HepG2 (cell line): ENCODE data around the gene SRGAP3. TPM values are rescaled to one million over a fixed set of nuclear protein-coding genes. Genes with fewer than 3 reads are reported as not detected.

Experiments used
- ATAC-seq: fragments of 200-7000 bp; cut with Tn5 transposase; 3 replicates; pipeline ENCODE4 v1.9.1; 2020; ENCODE audit warnings: mild to moderate bottlenecking, moderate library complexity
- BruUV-seq: library from RNA; stranded (reverse); fragments of 400-500 nt; replicated peaks from 2 replicates; lab custom pipeline; 2021; lab: Mats Ljungman, UMichigan
- CTCF ChIA-PET: fragments of 300-600 bp; formaldehyde crosslinking; extraction: SDS; loops from one replicate; lab custom pipeline; 2021; ENCODE audit warnings: low total read pairs, inconsistent platforms, low intra/inter-chr PET ratio; lab: Yijun Ruan, JAX
- POLR2A ChIA-PET: fragments of 350-600 bp; sonication (Branson Sonifier 250); formaldehyde crosslinking; loops from one replicate; lab custom pipeline; 2020; ENCODE audit warnings: antibody characterized with exemption, inconsistent platforms; lab: Yijun Ruan, JAX
- DNase-seq: peaks from one replicate; pipeline ENCODE4 v3.0.0-alpha.2; 2015; ENCODE audit warnings: low spot score
- FAIRE-seq: peaks from 3 replicates; lab custom pipeline; 2011; peaks lifted over from hg19 to GRCh38; lab: Jason Lieb, UNC
- H2AFZ ChIP-seq: one replicate; pipeline ENCODE4 v1.6.1; 2011; ENCODE audit warnings: low read length, inconsistent platforms
- H3K27ac ChIP-seq: fragments of 300-600 bp; 3 replicates; pipeline ENCODE4 v1.8.0; 2011; ENCODE audit warnings: mixed run types, mild to moderate bottlenecking, mixed read lengths, low read length, inconsistent platforms; ENCODE audit not compliant: insufficient read depth; ENCODE audit errors: extremely low read length
- H3K27me3 ChIP-seq, 2 experiments: fragments of 200-600 bp in 1 of 2; 2 replicates in 1 of 2; 3 replicates in 1 of 2; pipeline versions ENCODE4 v1.6.0 to v1.8.0; 2011; ENCODE audit warnings: low read length in 2 of 2, mild to moderate bottlenecking in 2 of 2, moderate library complexity in 2 of 2, inconsistent platforms in 1 of 2; ENCODE audit not compliant: insufficient read depth in 2 of 2, control insufficient read depth in 1 of 2
- H3K36me3 ChIP-seq, 2 experiments: fragments of 200-600 bp in 1 of 2; replicated peaks in 1 of 2; 2 replicates in 1 of 2; 3 replicates in 1 of 2; pipeline versions ENCODE4 v1.5.1 to v1.8.0; 2011; ENCODE audit warnings: low read length in 2 of 2, inconsistent platforms in 1 of 2; ENCODE audit not compliant: insufficient read depth in 2 of 2, control insufficient read depth in 1 of 2
- H3K4me1 ChIP-seq: 2 replicates; pipeline ENCODE4 v1.5.1; 2012; ENCODE audit warnings: low read length, inconsistent platforms; ENCODE audit not compliant: insufficient read depth
- H3K4me2 ChIP-seq: 2 replicates; pipeline ENCODE4 v1.6.0; 2011; ENCODE audit warnings: low read depth, low read length, inconsistent platforms
- H3K4me3 ChIP-seq, 3 experiments: fragments of 200-600 bp in 1 of 3; sonication (generic), shearing (Covaris generic) in 1 of 3; replicated peaks in 1 of 3; 2 replicates each; pipeline ENCODE4 v1.5.1; 2011 to 2016; ENCODE audit warnings: low read length in 3 of 3, inconsistent platforms in 2 of 3, low read depth in 2 of 3, mild to moderate bottlenecking in 2 of 3, control low read depth in 1 of 3, mixed read lengths in 1 of 3; ENCODE audit not compliant: insufficient read depth in 1 of 3
- H3K79me2 ChIP-seq: one replicate; pipeline ENCODE4 v1.6.1; 2011; ENCODE audit warnings: low read length, inconsistent platforms; ENCODE audit not compliant: insufficient read depth
- H3K9ac ChIP-seq: 2 replicates; pipeline ENCODE4 v1.6.0; 2011; ENCODE audit warnings: mild to moderate bottlenecking, low read depth, low read length, inconsistent platforms; ENCODE audit not compliant: insufficient read depth
- H3K9me3 ChIP-seq: 2 replicates; pipeline ENCODE4 v1.5.1; 2012; ENCODE audit warnings: mild to moderate bottlenecking, low read length
- H4K20me1 ChIP-seq: 2 replicates; pipeline ENCODE4 v1.6.0; 2011; ENCODE audit warnings: inconsistent platforms, mild to moderate bottlenecking, low read length, moderate library complexity; ENCODE audit not compliant: insufficient read depth
- ARID2 ChIP-seq: sonication (generic); formaldehyde crosslinking; IDR thresholded peaks from 2 replicates; pipeline ENCODE4 v1.8.1; 2022; ENCODE audit warnings: mild to moderate bottlenecking, missing genetic modification reagents, borderline replicate concordance
- ARNT2 ChIP-seq: sonication (generic); formaldehyde crosslinking; IDR thresholded peaks from 2 replicates; pipeline ENCODE4 v1.8.0; 2022; ENCODE audit warnings: mild to moderate bottlenecking, low read depth, missing genetic modification reagents, moderate library complexity
- CCAR2 ChIP-seq: fragments of 200-400 bp; formaldehyde crosslinking; optimal IDR thresholded peaks from 2 replicates; pipeline ENCODE3; 2018; ENCODE audit warnings: low read depth, mild to moderate bottlenecking, low read length, moderate library complexity
- FOXO1 ChIP-seq: sonication (generic); formaldehyde crosslinking; IDR thresholded peaks from 2 replicates; pipeline ENCODE4 v1.4.0; 2020; ENCODE audit warnings: missing genetic modification reagents
- HIVEP1 ChIP-seq: sonication (generic); formaldehyde crosslinking; IDR thresholded peaks from 2 replicates; pipeline ENCODE4 v1.4.0; 2020; ENCODE audit warnings: mild to moderate bottlenecking, missing genetic modification reagents
- NCOA5 ChIP-seq: sonication (generic); formaldehyde crosslinking; IDR thresholded peaks from 2 replicates; pipeline ENCODE4 v1.4.0; 2020; ENCODE audit warnings: missing genetic modification reagents
- ZNF101 ChIP-seq: sonication (generic); formaldehyde crosslinking; IDR thresholded peaks from 2 replicates; pipeline ENCODE4 v1.4.0; 2020; ENCODE audit warnings: mild to moderate bottlenecking, low read depth, missing genetic modification reagents, borderline replicate concordance
- WGBS: methylation state at CpG from one replicate; pipeline ENCODE4 v1.1.6; 2017; ENCODE audit warnings: low lambda C conversion rate; 5-methylcytosine and 5-hydroxymethylcytosine counted together
- in situ Hi-C: cut with HindIII; loops from 2 replicates; pipeline ENCODE4 v1.10.0; 2017; ENCODE audit warnings: low pct_unique_long_range_greater_than_20kb; ENCODE audit not compliant: extremely low pct_ligation_motif_present
- intact Hi-C: fragments of 100-400 bp; cut with micrococcal nuclease; formaldehyde crosslinking; loops from one replicate; pipeline ENCODE4 v1.10.0; 2022; ENCODE audit not compliant: unreplicated experiment
- polyA plus RNA-seq, 8 experiments: library from polyadenylated mRNA; depleted of rRNA in 3 of 8; stranded (reverse) in 7 of 8; unstranded in 1 of 8; fragments of >200 nt; fragmentation: Illumina TruSeq in 4 of 8; extraction: Trizol in 4 of 8; gene quantifications; 2 replicates each; pipeline versions ENCODE4 v1.2.1 to v1.2.3, GENCODE V29; 2011 to 2016; ENCODE audit warnings: low read depth in 4 of 8, missing spikeins in 1 of 8, mixed read lengths in 1 of 8; ENCODE audit not compliant: insufficient read depth in 1 of 8
- total RNA-seq, 5 experiments: library from RNA; depleted of rRNA; stranded (reverse); fragments of >200 nt; fragmentation: Illumina TruSeq; extraction: Trizol; gene quantifications; 2 replicates each; pipeline ENCODE4 v1.2.3, GENCODE V29; 2016; ENCODE audit warnings: low read depth in 1 of 5
- TF ChIP-seq, protein P1 (sequence below): sonication (generic); formaldehyde crosslinking; IDR thresholded peaks from 2 replicates; pipeline ENCODE4 v1.5.0; 2020; ENCODE audit warnings: mild to moderate bottlenecking, missing genetic modification reagents, borderline replicate concordance
- TF ChIP-seq, protein P2 (sequence below): sonication (generic); formaldehyde crosslinking; IDR thresholded peaks from 2 replicates; pipeline ENCODE4 v1.8.1; 2023; ENCODE audit warnings: missing genetic modification reagents, mild to moderate bottlenecking, borderline replicate concordance
- TF ChIP-seq, protein P3 (sequence below): IDR thresholded peaks from 2 replicates; pipeline ENCODE4 v1.6.1; 2016; ENCODE audit warnings: mild to moderate bottlenecking

The SRGAP3 gene
- total and polyA plus RNA-seq, 2 of the 13 experiments (the other 11 are each of a cell fraction or from before 2014, with no cell fraction given), result 1.2 to 1.4 TPM

DNA sequence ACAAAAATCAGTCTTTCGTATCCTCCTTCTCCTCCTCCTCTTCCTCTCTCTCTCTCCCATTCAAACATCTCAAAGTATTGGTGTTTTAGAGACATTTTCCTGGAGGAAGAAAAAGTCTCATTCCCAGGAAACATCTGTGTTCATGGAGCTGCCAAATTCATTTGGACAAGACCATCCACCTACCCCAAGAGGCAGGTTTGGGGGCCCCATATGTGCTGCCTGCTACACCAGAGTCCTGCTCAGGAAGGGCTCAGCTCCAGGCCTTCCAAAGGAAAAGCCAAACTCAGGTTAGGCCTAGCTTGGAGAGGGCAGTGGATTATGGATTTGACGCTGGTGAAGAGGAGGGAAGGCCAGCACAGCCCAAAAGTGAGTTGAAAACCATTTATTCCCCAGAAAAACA, 131.2 kb downstream of the SRGAP3 start:
- FAIRE-seq, result no peak
- H2AFZ ChIP-seq, result no peak overlapping the region
- H4K20me1 ChIP-seq, result no peaks in the 10 kb centered on the region
- no peaks in the 10 kb centered on the region for H3K9me3 ChIP-seq
- no peak for DNase-seq
- H3K4me2 ChIP-seq, result no peak overlapping the region
- ChIA-PET CTCF (no interaction called here), POLR2A (no interaction called here)
- H3K4me3 ChIP-seq, result no peak overlapping the region
- TF ChIP-seq NCOA5 (no peak), ARNT2 (CRISPR knock-in tag) (no peak), HIVEP1 (no peak), CCAR2 (no peak), ARID2 (CRISPR knock-in tag) (no peak), FOXO1 (CRISPR knock-in tag) (no peak), ZNF101 (CRISPR knock-in tag) (no peak)
- TF ChIP-seq, protein P1, sequence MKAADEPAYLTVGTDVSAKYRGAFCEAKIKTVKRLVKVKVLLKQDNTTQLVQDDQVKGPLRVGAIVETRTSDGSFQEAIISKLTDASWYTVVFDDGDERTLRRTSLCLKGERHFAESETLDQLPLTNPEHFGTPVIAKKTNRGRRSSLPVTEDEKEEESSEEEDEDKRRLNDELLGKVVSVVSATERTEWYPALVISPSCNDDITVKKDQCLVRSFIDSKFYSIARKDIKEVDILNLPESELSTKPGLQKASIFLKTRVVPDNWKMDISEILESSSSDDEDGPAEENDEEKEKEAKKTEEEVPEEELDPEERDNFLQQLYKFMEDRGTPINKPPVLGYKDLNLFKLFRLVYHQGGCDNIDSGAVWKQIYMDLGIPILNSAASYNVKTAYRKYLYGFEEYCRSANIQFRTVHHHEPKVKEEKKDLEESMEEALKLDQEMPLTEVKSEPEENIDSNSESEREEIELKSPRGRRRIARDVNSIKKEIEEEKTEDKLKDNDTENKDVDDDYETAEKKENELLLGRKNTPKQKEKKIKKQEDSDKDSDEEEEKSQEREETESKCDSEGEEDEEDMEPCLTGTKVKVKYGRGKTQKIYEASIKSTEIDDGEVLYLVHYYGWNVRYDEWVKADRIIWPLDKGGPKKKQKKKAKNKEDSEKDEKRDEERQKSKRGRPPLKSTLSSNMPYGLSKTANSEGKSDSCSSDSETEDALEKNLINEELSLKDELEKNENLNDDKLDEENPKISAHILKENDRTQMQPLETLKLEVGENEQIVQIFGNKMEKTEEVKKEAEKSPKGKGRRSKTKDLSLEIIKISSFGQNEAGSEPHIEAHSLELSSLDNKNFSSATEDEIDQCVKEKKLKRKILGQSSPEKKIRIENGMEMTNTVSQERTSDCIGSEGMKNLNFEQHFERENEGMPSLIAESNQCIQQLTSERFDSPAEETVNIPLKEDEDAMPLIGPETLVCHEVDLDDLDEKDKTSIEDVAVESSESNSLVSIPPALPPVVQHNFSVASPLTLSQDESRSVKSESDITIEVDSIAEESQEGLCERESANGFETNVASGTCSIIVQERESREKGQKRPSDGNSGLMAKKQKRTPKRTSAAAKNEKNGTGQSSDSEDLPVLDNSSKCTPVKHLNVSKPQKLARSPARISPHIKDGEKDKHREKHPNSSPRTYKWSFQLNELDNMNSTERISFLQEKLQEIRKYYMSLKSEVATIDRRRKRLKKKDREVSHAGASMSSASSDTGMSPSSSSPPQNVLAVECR, result no peak
- TF ChIP-seq, protein P2, sequence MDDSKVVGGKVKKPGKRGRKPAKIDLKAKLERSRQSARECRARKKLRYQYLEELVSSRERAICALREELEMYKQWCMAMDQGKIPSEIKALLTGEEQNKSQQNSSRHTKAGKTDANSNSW (CRISPR knock-in tag), result no peak
- TF ChIP-seq, protein P3, sequence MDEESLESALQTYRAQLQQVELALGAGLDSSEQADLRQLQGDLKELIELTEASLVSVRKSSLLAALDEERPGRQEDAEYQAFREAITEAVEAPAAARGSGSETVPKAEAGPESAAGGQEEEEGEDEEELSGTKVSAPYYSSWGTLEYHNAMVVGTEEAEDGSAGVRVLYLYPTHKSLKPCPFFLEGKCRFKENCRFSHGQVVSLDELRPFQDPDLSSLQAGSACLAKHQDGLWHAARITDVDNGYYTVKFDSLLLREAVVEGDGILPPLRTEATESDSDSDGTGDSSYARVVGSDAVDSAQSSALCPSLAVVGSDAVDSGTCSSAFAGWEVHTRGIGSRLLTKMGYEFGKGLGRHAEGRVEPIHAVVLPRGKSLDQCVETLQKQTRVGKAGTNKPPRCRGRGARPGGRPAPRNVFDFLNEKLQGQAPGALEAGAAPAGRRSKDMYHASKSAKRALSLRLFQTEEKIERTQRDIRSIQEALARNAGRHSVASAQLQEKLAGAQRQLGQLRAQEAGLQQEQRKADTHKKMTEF (CRISPR knock-in tag), result no peak
- H3K4me1 ChIP-seq, result no peaks in the 10 kb centered on the region
- 48% methylated on average over 2 of the region's 2 CpGs for WGBS
- H3K27ac ChIP-seq, result no peak overlapping the region
- peaks cover 2 to 3% of the 10 kb centered on the region in 2 experiments; a peak in 2 of 5 replicates for H3K27me3 ChIP-seq
- ATAC-seq, result no peak
- BruUV-seq, result no TSS peak
- intact Hi-C loops (no loop called here), in situ Hi-C loops (no loop called here)
- no peaks in the 10 kb centered on the region for H3K36me3 ChIP-seq
- H3K79me2 ChIP-seq, result no peaks in the 10 kb centered on the region
- no peak overlapping the region for H3K9ac ChIP-seq
